Coronary artery (tissue), 2 donors: Measurements from ENCODE around the gene ATP11A.

ENCODE experiments used
- DNase-seq: peaks from one replicate; pipeline ENCODE4 v3.0.0-alpha.2; 2017; ENCODE audit warnings: low spot score
- H3K27ac ChIP-seq, 2 donors: fragments of 200-600 bp; sonication (generic); one replicate each; pipeline ENCODE4 v1.5.1; 2016 to 2019
- H3K4me3 ChIP-seq: fragments of 200-600 bp; sonication (generic); 2 replicates; pipeline ENCODE4 v1.5.1; 2016; ENCODE audit warnings: mild to moderate bottlenecking, moderate library complexity
- TF ChIP-seq, protein P1 (sequence below): fragments of 200-600 bp; sonication (generic); IDR thresholded peaks from one replicate; pipeline ENCODE4 v1.5.1; 2019; ENCODE audit warnings: antibody characterized with exemption

The ATP11A gene

DNA sequence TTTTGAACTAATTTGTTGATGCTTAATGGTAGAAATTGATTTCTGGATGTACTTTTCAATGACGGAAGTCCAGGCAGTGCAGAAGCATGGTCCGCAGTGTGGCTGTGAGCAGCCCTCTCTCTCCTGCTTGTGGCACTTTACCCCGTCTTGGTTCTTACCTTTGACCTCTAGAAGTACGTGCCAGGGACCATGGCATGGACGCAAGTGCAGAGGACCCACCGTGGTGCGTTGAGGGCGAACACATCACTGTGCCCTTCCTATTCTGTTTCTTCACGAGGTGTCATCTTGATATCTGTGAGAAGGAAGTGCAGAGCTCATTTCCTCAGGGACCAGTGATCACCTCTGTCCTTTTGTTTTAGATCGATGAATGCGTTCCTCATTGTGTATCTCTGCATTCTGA is 135.2 kb downstream of the ATP11A start:
- TF ChIP-seq, protein P1, sequence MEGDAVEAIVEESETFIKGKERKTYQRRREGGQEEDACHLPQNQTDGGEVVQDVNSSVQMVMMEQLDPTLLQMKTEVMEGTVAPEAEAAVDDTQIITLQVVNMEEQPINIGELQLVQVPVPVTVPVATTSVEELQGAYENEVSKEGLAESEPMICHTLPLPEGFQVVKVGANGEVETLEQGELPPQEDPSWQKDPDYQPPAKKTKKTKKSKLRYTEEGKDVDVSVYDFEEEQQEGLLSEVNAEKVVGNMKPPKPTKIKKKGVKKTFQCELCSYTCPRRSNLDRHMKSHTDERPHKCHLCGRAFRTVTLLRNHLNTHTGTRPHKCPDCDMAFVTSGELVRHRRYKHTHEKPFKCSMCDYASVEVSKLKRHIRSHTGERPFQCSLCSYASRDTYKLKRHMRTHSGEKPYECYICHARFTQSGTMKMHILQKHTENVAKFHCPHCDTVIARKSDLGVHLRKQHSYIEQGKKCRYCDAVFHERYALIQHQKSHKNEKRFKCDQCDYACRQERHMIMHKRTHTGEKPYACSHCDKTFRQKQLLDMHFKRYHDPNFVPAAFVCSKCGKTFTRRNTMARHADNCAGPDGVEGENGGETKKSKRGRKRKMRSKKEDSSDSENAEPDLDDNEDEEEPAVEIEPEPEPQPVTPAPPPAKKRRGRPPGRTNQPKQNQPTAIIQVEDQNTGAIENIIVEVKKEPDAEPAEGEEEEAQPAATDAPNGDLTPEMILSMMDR = no peak
- no peak overlapping the region for H3K27ac ChIP-seq
- no peak overlapping the region for H3K4me3 ChIP-seq
- no peak for DNase-seq

DNA sequence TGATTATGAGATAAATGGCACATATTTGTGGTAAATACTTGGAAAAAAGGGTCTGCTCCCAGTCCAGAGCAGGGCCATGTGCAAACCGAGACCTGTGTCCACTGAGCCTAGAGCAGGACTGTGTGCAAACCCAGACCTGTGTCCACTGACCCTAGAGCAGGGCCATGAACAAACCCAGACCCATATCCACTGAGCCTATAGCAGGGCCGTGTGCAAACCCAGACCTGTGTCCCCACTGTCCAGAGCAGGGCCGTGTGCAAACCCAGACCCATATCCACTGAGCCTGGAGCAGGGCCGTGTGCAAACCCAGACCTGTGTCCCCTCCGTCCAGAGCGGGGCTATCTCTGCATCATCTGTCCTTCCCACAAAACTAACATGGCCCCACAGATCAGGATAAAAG is 136.0 kb downstream of the ATP11A start:
- no peak for DNase-seq
- no peak overlapping the region for H3K27ac ChIP-seq
- H3K4me3 ChIP-seq = no peak overlapping the region
- TF ChIP-seq, protein P1 = no peak

DNA sequence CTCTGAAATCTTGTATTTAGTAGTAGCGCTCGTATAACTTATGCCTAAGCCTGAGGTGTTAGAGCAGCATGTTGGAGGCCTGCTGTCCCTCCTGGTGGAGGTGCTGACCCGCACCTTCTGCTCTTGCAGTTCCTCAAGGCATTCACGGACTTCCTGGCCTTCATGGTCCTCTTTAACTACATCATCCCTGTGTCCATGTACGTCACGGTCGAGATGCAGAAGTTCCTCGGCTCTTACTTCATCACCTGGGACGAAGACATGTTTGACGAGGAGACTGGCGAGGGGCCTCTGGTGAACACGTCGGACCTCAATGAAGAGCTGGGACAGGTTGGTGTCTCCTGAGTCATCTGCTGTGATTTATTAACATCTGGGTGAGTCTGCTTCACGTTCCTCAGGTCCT is 136.7 kb downstream of the ATP11A start:
- TF ChIP-seq, protein P1 = no peak
- Histone ChIP-seq H3K4me3 (no peak overlapping the region), H3K27ac (no peak overlapping the region)
- no peak for DNase-seq

DNA sequence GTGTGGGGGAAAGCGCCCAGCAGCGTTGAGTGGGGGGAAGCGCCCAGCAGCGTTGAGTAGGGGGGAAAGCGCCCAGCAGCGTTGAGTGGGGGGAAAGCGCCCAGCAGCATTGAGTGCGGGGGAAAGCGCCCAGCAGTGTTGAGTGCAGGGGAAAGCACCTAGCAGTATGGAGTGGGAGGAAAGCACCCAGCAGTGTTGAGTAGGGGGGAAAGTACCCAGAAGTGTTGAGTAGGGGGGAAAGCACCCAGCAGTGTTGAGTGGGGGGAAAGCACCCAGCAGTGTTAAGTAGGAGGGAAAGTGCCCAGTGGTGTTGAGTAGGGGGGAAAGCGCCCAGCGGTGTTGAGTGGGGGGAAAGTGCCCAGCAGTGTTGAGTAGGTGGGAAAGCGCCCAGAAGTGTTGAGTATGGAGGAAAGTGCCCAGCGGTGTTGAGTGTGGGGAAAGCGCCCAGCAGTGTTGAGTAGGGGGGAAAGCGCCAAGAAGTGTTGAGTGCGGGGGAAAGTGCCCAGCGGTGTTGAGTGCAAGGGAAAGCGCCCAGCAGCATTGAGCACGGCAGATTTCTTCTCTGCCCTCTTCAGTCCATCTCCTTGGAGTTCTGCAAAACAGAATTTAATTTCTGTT is 138.4 kb downstream of the ATP11A start:
- Histone ChIP-seq H3K27ac (no peak overlapping the region), H3K4me3 (no peak overlapping the region)
- TF ChIP-seq, protein P1 = no peak
- DNase-seq = no peak

DNA sequence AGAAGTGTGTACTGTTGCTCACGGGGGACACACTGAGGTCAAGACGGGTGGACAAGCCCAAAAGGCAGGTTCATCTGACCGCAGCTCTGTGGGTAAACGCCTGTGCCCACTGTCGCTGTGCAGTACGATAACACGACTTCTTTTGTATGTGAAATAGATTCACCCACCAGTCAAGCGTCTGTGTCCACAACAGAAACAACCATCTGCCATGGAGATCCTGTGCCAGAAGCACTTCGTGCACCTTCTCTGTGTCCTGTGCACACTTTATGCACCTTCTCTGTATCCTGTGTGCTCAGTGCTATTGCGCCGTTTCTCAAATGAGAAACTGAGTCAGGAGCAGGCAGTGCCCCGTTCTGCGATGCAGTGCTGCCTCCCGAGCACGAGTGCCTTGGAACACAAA is 138.9 kb downstream of the ATP11A start:
- Histone ChIP-seq H3K27ac (no peak overlapping the region), H3K4me3 (no peak overlapping the region)
- TF ChIP-seq, protein P1 = no peak
- DNase-seq = no peak

DNA sequence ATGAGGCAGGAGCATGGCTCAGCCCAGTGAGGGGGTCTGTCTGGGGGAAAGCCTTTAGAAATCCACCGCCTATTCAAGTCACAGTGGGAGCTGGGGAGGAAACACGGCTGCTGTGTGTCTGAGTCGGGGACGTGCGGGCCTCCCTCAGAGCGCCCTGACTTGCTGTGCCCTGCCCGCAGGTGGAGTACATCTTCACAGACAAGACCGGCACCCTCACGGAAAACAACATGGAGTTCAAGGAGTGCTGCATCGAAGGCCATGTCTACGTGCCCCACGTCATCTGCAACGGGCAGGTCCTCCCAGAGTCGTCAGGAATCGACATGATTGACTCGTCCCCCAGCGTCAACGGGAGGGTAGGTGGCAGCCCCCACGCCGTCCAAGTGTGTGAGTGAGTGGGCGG is 141.4 kb downstream of the ATP11A start:
- TF ChIP-seq, protein P1 = no peak

DNA sequence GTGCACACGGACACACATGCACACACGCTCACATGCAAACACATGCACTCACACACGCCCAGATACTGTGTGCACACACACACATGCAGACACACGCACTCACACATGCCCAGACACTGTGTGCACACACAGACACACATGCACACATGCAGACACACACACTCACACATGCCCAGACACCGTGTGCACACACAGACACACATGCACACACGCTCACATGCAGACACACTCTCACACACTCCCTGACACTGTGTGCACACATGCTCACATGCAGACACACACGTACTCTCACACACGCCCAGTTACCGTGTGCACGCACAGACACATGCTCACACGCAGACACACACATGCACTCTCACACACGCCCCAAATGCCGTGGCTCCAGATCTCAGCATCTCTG is 142.0 kb downstream of the ATP11A start:
- Histone ChIP-seq H3K4me3 (no peak overlapping the region), H3K27ac (no peak overlapping the region)
- DNase-seq = no peak
- TF ChIP-seq, protein P1 = no peak

More for the DNA sequence above, 141.4 kb downstream of the ATP11A start:
- DNase-seq = no peak
- Histone ChIP-seq H3K4me3 (no peak overlapping the region), H3K27ac (no peak overlapping the region)
